Stomach (tissue), 9 donors: Measurements from ENCODE around the gene LRRC63. TPM values are rescaled to one million over a fixed set of nuclear protein-coding genes. Genes with fewer than 3 reads are reported as not detected.

Source experiments
- DNase-seq, 2 donors: peaks; one replicate each; pipeline versions ENCODE4 v3.0.0 to v3.0.0-alpha.2; 2013 to 2019
- H3K27ac ChIP-seq, 5 donors: fragments of 200-600 bp in 4 of 5; sonication (generic) in 4 of 5; one replicate each; pipeline ENCODE4 v1.5.1; 2013 to 2019; ENCODE audit warnings: mild to moderate bottlenecking in 1 of 5, moderate library complexity in 1 of 5
- H3K27me3 ChIP-seq, 3 donors: fragments of 200-600 bp; sonication (generic); one replicate each; pipeline ENCODE4 v1.5.1; 2017 to 2019; ENCODE audit warnings: mixed run types in 1 of 3
- H3K36me3 ChIP-seq, 4 donors: fragments of 200-600 bp; sonication (generic); 1 replicate in 3 of 4; 2 replicates in 1 of 4; pipeline ENCODE4 v1.5.1; 2016 to 2019
- H3K4me1 ChIP-seq, 4 donors: fragments of 200-600 bp; sonication (generic); one replicate each; pipeline ENCODE4 v1.5.1; 2016 to 2019
- H3K4me3 ChIP-seq, 4 donors: fragments of 200-600 bp; sonication (generic) in 3 of 4; one replicate each; pipeline ENCODE4 v1.5.1; 2016 to 2019; ENCODE audit warnings: mild to moderate bottlenecking in 1 of 4
- H3K9me3 ChIP-seq, 4 donors: fragments of 200-600 bp; sonication (generic); one replicate each; pipeline ENCODE4 v1.5.1; 2016 to 2019
- CTCF ChIP-seq, 7 experiments: fragments of 450-650 bp in 4 of 7; fragments of 200-600 bp in 3 of 7; sonication (generic) in 3 of 7; IDR thresholded peaks; one replicate each; pipeline ENCODE4 v1.5.1; 2016 to 2019; ENCODE audit warnings: antibody characterized with exemption in 7 of 7, control low read depth in 2 of 7, mild to moderate bottlenecking in 1 of 7
- EP300 ChIP-seq: sonication (generic); formaldehyde crosslinking; IDR thresholded peaks from one replicate; pipeline ENCODE4 v1.6.1; 2017; ENCODE audit warnings: antibody characterized with exemption
- POLR2A ChIP-seq, 4 donors: fragments of 450-650 bp; IDR thresholded peaks; one replicate each; pipeline ENCODE4 v1.6.1; 2016; ENCODE audit warnings: antibody characterized with exemption in 4 of 4, control low read depth in 2 of 4, mild to moderate bottlenecking in 1 of 4, moderate library complexity in 1 of 4
- POLR2AphosphoS5 ChIP-seq, 3 donors: sonication (generic); formaldehyde crosslinking; IDR thresholded peaks; one replicate each; pipeline ENCODE4 v1.6.1; 2016; ENCODE audit warnings: antibody characterized with exemption in 3 of 3
- WGBS, 5 donors: extraction: QIAGEN DNeasy Blood & Tissue Kit in 3 of 5; methylation state at CpG; one replicate each; pipeline versions ENCODE4 v1.1.5 to v1.1.7; 2013 to 2018; 5-methylcytosine and 5-hydroxymethylcytosine counted together
- intact Hi-C: fragments of 100-400 bp; cut with DNase I; formaldehyde crosslinking; loops from one replicate; pipeline ENCODE4 v1.15.1; 2023; ENCODE audit warnings: low total_unique reads
- polyA plus RNA-seq, 3 donors: library from polyadenylated mRNA; stranded (reverse); fragments of 200-250 nt; gene quantifications; one replicate each; pipeline ENCODE4 v1.2.3, GENCODE V29; 2013
- total RNA-seq, 5 donors: library from RNA; depleted of rRNA; stranded (reverse); fragments of >200 nt; gene quantifications; one replicate each; pipeline versions ENCODE4 v1.1.0 to v1.2.3, GENCODE V29; 2014 to 2016
- donor health status: healthy with polysubstance abuse.
- donor health status: Bipolar disorder and iron deficiency.
- donor health status: healthy.

The LRRC63 gene
- total and polyA plus RNA-seq, 8 donors: 0.73 TPM; not detected in 7

- no peaks in the 10 kb centered on the region for H3K27me3 ChIP-seq
- DNase-seq: no peak
- H3K36me3 ChIP-seq: no peaks in the 10 kb centered on the region
- 27 to 48% (median 39%) methylated on average over 2 of the region's 2 CpGs for WGBS, 5 donors
- no peak overlapping the region for H3K4me3 ChIP-seq
- no peaks in the 10 kb centered on the region for H3K9me3 ChIP-seq
- TF ChIP-seq POLR2AphosphoS5 (IDR thresholded peaks at IDR 0.05) (no peak), EP300 (no peak), POLR2A (IDR thresholded peaks at IDR 0.05) (no peak), CTCF (IDR thresholded peaks at IDR 0.05) (no peak)
- peak overlapping the region in 4 of 5 donors; percentile 46 to 75 (median 67) for H3K27ac ChIP-seq
- H3K4me1 ChIP-seq: peaks cover 0 to 12% (median 0%) of the 10 kb centered on the region in 4 donors
- intact Hi-C loops: no loop called here
Observed at GRCh38 chr13:46182491-46182877, 29.2 kb upstream of the LRRC63 start.

GRCh38 chr13:46183018-46183946, 28.4 kb upstream of the LRRC63 start:
- DNase-seq: no peak
- H3K9me3 ChIP-seq: no peaks in the 10 kb centered on the region
- H3K27me3 ChIP-seq: no peaks in the 10 kb centered on the region
- H3K4me1 ChIP-seq: peaks cover 0 to 12% (median 0%) of the 10 kb centered on the region in 4 donors
- H3K36me3 ChIP-seq: no peaks in the 10 kb centered on the region
- WGBS, 5 donors: 72 to 82% (median 80%) methylated on average over 12 to 15 of the region's 15 CpGs
- intact Hi-C loops: no loop called here
- H3K4me3 ChIP-seq: no peak overlapping the region
- TF ChIP-seq CTCF (IDR thresholded peaks at IDR 0.05): no peak
- TF ChIP-seq POLR2AphosphoS5 (IDR thresholded peaks at IDR 0.05): no peak
- TF ChIP-seq POLR2A (IDR thresholded peaks at IDR 0.05): no peak
- TF ChIP-seq EP300: no peak
- H3K27ac ChIP-seq: peak overlapping the region in 4 of 5 donors; percentile 46 to 75 (median 67)

GRCh38 chr13:46184277-46184699, 27.4 kb upstream of the LRRC63 start:
- no peaks in the 10 kb centered on the region for H3K27me3 ChIP-seq
- intact Hi-C loops: no loop called here
- H3K4me3 ChIP-seq: no peak overlapping the region
- TF ChIP-seq POLR2A (IDR thresholded peaks at IDR 0.05) (no peak), POLR2AphosphoS5 (IDR thresholded peaks at IDR 0.05) (no peak), CTCF (IDR thresholded peaks at IDR 0.05) (peak in 4 of 7 experiments; percentile 17 to 28 (median 20))
- WGBS, 5 donors: 31 to 44% (median 33%) methylated on average over 6 of the region's 6 CpGs
- H3K9me3 ChIP-seq: no peaks in the 10 kb centered on the region
- peak overlapping the region in 2 of 5 donors; percentile 71 to 75 for H3K27ac ChIP-seq
- DNase-seq: peak; percentile 38 to 56
- peaks cover 0 to 12% (median 0%) of the 10 kb centered on the region in 4 donors for H3K4me1 ChIP-seq
- H3K36me3 ChIP-seq: no peaks in the 10 kb centered on the region

GRCh38 chr13:46185634-46186033, 26.1 kb upstream of the LRRC63 start:
- WGBS, 5 donors: 85 to 93% (median 89%) methylated on average over 4 of the region's 4 CpGs
- no peaks in the 10 kb centered on the region for H3K36me3 ChIP-seq
- H3K4me3 ChIP-seq: no peak overlapping the region
- TF ChIP-seq CTCF (IDR thresholded peaks at IDR 0.05) (no peak), POLR2A (IDR thresholded peaks at IDR 0.05) (no peak), EP300 (no peak), POLR2AphosphoS5 (IDR thresholded peaks at IDR 0.05) (no peak)
- no peak for DNase-seq
- intact Hi-C loops: no loop called here
- H3K27me3 ChIP-seq: no peaks in the 10 kb centered on the region
- H3K9me3 ChIP-seq: no peaks in the 10 kb centered on the region
- H3K27ac ChIP-seq: no peak overlapping the region
- peaks cover 0 to 12% (median 0%) of the 10 kb centered on the region in 4 donors for H3K4me1 ChIP-seq
